CD1c-positive myeloid dendritic cell (primary cell): ENCODE results near the gene HNRNPUL1.

Experiments
- DNase-seq: peaks from one replicate; pipeline ENCODE4 v3.0.0-alpha.2; 2016; ENCODE audit errors: extremely low spot score

The HNRNPUL1 gene

DNA sequence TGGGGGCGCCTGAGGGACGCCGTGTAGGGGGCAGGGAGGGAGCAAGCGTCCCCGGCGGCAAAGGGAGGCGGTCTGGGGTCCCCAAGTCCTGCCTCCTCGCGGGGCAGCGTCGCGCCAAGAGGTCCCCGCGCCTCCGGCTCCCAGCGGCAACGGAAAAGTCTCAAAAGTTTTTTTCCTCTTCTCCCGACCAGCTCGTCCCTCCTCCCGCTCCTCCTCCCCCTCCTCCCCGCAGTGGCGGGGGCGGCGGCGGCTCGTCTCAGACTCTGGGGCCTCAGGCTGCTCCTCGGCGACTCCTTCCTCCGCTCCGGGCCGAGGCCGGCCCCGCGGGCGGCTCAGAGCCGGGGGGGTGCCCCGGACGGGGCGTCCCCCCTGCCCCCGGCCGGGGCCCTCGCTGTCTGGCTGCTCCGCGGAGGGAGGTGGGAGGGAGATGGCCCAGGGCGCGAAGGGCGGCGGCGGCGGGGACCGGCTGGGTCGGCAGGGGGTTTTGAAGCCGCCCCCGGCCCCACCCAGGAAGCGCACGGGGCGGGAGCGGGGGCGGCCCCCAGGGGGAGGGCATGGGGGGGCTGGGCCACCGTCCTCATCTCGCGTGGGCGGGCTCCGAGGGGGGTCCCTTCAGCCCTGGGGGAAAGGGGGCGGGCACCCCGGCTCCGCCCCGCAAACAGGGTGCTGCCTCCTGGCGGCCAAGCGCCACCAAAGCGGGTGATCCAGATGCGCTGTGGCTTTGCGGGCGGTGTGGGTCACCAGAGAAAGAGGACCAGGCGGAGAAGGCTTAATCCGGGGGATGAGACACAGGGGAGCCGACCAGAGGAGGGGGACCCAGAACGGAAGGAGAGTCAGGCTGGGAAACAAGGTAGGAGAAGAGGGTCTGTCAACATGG is 89.5 kb downstream of the HNRNPUL1 start, which contains the start of gene TGFB1:
TSS of gene TGFB1 (minus strand) at position 457 of the 877 bp plus-strand sequence. CDS start 878 bp downstream, outside the sequence.
- peak; percentile 93 for DNase-seq

DNA sequence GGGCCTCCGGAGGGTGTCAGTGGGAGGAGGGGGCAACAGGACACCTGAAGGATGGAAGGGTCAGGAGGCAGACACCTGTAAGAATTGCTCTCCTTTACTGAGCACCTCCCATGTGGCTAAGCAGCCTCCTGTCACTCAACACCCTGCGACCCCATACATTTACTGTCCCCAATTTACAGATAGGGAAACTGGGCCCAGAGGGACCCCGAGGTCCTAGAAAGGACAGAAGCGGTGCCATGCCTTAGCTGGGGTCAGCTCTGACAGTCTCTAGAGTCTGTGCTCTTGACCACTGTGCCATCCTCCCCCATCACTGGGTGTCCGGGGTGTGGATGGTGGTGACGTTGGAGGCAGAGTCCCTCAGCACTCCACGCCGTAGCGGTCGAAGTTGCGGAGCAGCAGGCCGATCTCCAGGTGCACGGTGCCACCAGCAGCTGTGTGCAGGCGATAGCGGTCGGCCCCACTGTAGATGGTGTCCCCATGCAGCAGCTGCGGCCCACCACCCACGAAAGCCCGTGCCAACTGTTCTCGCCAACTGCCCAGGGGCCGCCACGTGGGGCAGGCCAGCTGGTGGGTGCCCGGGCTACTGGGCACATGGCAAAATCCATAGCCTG is 90.3 kb downstream of the HNRNPUL1 start:
- DNase-seq, result no peak

DNA sequence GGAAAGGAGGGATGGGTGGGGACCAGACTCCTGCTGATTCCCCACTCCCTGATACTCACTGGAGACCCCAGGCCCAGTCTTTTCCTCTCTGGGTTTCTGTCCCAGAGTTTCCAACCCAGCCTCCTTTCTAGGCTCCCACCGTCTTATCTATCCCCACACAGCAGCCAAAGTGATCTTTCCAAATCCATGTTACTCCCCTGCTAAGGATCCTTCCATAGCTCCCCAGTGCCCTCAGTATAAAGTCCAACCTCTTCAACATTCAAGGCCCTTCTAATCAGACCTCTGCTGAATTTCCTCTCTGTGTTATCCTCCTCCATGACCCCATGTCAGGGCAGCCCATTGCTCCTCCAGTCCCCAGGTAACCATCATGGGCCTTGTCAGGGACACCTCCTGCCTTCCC is 90.9 kb downstream of the HNRNPUL1 start:
- no peak for DNase-seq

DNA sequence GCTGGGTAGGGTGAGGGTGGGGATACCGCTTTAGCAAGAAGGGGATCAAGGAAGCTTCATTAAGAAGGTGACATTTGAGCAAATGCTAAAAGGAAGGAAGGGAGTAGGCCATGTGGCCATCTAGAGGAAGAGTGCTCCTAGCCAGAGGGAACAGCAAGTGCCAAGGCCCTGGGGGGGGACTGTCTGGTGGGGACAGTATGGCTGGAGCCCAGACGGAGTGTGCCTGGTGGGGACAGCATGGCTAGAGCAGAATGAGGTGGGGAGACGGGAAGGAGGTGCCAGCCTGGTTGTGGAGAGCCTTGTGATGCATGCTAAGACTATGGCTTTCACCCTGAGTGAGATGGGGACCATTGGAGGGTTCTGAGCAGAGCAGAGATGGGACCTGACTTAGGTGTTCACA is 91.6 kb downstream of the HNRNPUL1 start:
- DNase-seq, result no peak

DNA sequence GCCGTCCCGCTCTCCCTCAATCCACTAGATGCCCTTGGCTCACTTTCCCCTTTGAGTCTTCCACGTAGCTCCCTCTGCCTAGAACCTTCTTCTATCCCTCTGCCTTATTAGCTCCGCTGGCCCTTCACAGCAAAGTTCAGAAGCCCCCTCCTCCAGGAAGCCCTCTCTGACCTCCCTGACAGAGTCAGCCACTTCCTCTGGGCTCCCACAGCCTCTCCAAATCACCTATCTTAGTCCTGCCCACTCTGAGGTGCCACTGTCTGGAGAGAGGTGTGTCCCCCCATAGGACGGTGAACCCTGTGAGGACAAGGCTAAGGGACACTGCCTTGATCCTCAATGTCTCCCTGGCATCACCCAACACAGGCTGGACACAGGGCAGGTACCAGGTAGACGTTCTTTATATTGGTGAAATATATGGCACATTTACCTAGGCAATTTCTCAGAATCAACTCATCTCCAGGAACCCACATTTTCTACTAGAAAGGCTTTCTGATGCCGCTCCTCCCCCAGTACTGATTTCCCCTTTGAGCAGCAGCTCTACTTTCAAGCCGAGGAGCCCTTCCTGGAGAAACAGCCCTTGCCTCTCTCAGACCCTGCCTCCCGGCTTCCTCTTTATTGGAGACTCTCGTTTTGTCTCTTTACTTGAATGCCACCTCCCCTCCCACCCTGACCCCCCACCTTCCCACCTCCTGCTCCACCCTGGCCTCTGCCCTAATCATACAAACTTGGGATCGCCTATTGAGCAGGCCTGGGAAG is 93.0 kb downstream of the HNRNPUL1 start:
- peak; percentile 66 for DNase-seq
